ENCODE measurements around the gene ACOT11.

Gene ACOT11

GRCh38 chr1:54566438-54567141 lies 18.6 kb downstream of the ACOT11 start:
- no peak for DNase-seq

DNA sequence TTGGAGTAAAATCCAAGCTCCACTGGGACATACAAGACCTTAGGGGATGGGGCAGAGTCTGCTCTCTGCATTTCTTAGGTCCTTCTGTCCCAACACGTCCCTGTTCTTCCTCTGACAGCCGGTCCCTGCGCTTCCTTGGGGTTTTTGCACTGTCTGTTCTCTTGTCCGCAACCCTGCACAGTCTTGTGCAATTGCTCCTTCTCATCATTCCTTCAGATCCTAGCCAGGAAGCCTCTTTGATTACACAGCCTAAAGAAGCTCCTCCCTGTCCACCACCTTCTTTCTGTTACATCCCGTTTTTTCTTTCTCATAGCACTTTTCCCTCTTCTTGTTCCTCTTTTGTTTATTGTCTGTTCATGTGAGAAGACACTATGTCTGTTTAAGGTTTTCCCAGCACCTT lies 19.9 kb downstream of the ACOT11 start:
- no peak for DNase-seq

- DNase-seq, result no peak
Observed at GRCh38 chr1:54569339-54569738, 21.3 kb downstream of the ACOT11 start.

DNA sequence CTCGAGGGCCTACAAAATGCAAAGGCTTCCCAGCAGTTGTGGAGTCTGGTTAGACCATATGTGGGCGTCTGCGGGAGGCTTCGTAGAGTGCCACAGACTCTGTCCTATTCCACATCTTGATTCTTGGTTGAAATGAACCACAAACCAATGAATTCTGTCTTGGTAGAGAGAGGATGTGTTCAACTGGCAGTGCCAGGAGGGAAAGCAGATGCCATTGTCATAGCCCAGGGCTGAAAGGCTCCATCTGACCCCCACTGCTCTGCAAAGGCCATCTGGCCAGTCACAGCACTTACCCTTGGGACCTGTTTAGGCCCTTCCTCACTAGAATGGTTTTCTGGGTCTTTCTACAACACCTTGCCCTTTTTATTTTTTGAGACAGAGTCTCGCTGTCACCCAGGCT lies 22.1 kb downstream of the ACOT11 start:
- no peak for DNase-seq

DNA sequence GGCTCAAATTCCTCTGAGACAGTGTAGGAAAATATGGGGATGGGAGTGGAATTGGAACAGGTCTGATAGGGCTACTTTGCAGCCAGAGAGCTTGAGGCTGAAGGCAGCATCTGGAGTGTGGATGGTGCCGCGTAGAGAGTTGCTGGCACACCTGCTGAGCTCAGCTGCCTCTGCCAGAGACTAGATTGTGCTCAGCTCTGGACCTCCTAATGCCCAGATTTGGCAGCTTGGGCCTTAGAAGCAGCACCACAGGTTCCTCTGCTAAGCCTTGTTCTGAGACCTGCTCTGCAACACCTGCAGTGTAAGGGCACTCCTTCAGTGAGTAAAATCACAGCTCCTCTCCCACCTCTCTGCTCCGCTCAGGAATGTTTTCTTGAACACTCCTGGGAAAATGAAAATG lies 23.3 kb downstream of the ACOT11 start:
- no peak for DNase-seq

GRCh38 chr1:54571803-54572541 lies 23.9 kb downstream of the ACOT11 start:
- no peak for DNase-seq

DNA sequence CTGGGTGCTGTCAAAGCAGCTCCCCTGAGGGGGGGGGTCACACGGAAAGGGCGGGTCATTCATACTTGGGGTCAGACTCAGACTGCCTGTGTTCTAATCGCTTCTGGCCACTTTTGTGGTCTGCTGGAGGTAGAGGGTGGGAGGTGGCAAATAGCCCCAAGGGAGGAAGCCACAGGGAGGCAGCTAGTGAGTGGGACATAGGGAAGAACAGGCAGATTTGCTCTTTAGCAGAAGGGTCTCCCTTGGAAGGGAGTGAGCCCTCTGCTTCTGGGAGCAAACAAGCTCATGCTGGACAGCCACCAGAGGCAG lies 24.5 kb downstream of the ACOT11 start:
- no peak for DNase-seq

GRCh38 chr1:54574158-54574778 lies 26.2 kb downstream of the ACOT11 start:
- no peak for DNase-seq

DNA sequence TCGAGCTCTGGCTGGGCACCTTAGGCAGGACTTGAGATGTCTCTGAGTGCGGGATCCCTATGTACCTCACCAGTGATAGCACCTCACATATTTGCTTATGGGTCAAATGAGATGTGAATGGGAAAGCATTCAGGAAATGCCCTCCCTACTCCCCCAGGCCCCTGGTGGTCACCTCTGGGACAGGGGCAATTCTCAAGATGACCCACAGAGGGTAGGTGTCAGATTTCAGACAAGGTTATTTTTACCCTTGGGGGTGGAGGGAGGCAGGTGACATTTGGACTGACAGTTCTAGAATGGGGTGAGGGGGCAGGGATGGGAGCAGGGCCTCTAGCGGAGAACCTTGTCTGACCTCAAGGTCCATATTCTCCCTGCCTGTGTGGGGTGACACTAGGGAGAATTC lies 27.1 kb downstream of the ACOT11 start:
- no peak for DNase-seq

GRCh38 chr1:54575605-54576290 lies 27.7 kb downstream of the ACOT11 start:
- no peak for DNase-seq

GRCh38 chr1:54577612-54578011 lies 29.6 kb downstream of the ACOT11 start:
- DNase-seq, result no peak

DNA sequence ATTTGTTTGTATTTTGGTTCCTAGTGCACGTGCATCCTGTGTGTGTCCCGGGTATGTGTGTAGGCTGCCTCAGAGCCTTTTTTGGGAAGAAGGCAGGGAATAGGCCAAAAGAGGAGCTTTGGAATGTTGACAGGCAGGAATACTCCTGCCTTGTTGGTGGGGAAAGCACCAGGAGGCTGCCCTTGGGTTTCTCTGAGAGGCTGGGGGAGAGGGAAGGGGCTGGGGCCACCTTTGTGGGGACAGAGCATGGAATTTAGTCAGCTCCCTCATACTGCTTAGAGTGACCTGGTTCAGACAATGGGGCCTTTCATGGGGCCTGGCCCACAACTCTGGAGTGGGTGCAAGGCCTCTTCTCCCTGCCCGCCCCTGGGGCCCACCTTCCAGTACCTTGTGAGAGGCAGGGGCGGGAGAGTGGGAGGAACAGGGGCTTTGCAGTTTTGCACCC lies 31.3 kb downstream of the ACOT11 start:
- DNase-seq, result no peak

DNA sequence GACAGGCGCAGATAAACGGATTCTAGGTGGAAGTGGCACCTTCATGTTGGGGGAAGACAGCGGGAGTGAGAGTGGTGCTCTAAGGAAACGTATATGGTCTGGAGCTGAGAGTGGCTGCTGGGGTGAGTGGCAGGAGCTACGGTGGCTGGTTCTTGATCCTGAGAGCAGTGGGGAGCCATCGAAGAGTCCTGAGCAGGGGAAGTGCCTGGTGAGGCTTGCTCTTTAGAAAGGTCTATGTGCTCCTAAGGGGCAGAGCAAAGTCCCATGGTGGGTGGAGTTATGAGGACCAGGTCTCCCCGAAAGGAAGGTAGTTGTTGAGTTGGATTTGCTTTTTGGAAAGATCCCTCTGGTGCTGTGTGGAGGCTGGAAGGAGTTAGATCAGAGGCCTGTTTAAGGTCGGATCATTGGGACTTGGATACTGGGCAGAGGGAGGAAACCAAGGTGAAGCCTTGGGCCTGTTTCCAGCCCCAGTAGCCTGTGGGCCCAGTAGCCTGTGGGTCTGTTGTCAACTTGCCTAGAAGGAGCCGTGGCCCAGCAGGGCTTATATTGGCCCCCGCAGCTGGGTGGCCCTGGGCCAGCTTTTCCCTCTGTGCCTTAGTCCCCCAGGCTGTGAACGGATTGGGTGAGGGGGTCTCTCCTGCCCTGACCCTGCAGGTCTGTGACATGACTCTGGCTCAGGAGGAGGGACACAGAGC lies 33.0 kb downstream of the ACOT11 start:
- no peak for DNase-seq

DNA sequence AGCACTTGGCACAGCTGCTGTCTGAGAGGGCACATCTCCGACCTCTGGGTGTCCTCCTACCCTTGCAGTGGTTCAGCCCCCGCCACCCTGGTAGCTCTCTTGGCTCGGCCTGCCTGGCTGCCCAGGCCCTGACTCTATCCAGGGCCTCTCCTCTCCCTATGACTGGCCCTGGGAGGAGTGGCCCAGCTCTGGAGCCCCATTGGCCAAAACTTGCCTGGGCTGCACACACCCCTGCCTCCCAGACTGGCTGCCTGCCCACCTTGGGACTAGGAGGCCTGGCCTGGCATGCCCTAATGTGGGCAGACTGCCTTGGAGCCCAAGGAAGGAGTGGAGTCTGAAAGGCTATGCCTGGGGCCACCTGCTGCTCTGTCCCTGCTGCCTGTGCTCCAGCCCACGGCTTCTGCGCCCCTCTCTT lies 33.6 kb downstream of the ACOT11 start:
- no peak for DNase-seq

DNA sequence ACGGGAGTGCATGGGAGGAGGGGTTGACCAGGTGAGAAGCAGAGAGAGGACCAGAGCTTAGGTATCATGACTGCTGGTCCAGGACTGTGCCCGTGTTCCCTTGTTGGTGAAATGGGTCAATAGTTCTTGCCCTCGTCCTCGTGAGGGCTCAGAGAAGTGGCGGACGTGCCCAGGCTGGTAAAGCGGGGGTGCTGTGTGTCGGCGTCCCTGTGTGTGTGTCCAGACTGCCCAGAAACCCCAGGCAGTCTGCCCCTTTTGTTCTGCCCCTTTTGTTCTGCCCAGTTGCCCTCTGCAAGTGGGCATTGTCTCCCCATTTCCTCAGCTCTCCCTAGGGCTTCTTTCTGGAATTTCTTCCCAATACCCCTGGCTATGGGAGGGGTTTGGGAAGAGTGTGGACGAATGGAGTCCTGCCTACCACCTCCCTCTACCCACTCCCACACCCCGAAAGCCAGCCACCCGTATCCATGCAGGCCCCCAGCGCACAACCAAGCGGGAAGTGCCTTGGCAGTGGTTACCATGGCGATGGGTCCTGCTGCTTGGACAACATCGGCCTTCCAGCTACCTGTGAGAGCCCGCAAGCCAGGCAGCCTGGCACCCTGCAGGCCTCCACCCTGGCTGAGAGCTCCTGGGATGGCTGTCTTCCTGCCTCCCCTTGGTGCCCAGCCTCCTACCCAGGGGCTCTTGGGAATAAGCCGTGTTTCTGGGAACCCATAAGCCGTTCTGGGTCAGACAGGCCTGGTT lies 34.7 kb downstream of the ACOT11 start:
- no peak for DNase-seq

DNA sequence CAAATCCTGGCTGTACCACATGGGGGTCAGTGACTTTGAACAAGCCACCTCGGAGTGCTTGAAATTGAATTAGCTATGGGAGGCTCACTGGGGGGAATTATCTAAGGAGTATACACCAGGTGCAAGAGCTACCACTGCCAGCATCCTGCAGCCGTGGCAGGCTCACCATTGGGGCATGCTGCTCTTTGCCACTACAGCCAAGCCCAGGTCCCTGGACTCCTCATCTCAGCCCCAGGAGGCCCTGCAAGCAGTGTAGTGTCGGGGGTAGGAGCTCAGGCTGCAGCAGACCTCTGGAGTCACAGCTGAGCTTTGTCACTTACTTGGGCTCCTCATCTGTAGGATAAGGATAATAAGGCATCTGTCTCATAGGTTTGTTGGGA lies 35.3 kb downstream of the ACOT11 start:
- no peak for DNase-seq

DNA sequence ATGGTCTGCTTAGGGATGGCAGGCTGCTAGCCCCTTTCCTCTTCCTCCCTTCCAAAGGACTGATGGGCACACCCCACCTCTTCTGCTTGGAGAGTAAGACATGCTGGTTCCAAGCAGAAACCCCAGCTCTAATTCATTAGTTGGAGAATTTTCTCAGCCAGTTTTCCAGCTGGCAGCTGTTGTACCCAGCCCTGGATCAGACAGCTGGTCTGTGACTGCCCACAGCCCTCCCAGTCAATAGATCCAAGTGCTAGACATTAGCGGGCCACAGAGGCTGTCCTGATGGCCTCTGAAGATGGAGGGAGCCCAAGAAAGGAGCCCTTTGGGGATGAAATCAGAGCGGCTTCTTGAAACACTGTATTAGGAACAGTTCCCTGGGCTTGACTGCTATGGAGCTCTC lies 35.8 kb downstream of the ACOT11 start:
- DNase-seq, result no peak

- DNase-seq, result no peak
Observed at GRCh38 chr1:54584575-54584974, 36.5 kb downstream of the ACOT11 start.

DNA sequence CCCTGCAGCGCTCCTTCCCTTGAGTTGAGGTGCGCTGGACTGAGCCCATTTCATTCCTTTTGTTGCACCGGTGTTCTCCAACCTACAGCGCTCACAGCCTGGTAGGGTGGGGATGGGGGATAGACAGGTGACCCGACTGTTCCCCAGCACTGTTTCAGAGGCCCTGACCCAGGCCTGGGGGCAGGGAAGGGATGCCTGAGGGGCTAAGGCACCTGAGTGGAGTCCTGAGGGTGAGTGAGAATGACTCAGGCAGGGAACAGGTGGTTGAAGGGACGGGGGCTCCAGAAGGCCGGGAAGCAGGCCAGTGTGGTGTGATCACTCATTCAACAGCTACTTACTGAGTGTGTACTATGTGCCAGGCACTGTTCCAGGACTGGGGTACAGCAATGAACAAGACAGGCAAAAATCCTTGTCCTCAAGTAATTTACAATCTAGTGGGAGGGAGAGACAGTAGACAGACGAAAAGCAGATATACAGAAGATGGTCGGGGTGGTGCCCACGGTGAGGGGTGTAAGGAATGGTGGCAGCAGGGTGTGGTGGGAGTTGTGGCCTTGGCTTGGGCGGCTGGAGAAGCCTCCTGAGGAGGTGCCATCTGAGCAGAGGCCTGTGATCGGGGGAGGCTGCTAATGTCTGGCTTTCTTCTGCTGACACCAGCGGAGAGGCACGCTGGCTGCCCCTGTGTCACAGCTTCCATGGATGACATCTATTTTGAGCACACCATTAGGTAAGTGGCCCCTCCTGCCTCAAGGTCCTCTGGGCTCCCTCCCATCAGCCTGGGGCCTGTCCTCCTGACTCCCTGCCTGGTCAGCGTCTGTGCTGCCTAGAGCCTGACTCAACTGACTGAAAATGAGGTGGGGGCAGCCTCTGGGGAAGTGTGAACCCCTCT lies 37.4 kb downstream of the ACOT11 start:
- no peak for DNase-seq

- DNase-seq, result no peak
Observed at GRCh38 chr1:54588377-54588776, 40.3 kb downstream of the ACOT11 start.

GRCh38 chr1:54591127-54591756 lies 43.2 kb downstream of the ACOT11 start:
- no peak for DNase-seq
